Mesendoderm (in vitro differentiated cells): ENCODE measurements around the gene ABHD2.

Source experiments
- DNase-seq: peaks from one replicate; pipeline ENCODE4 v3.0.0; 2013
- H2AK5ac ChIP-seq: 2 replicates; pipeline ENCODE4 v1.6.1; 2013; ENCODE audit warnings: low read length, inconsistent platforms
- H2BK120ac ChIP-seq: 2 replicates; pipeline ENCODE4 v1.6.1; 2013; ENCODE audit warnings: low read depth, mild to moderate bottlenecking, low read length, moderate library complexity, mixed read lengths
- H2BK15ac ChIP-seq: replicated peaks from 2 replicates; pipeline ENCODE4 v1.6.1; 2013; ENCODE audit warnings: low read depth, mild to moderate bottlenecking, moderate library complexity
- H2BK5ac ChIP-seq: 2 replicates; pipeline ENCODE4 v1.6.1; 2013; ENCODE audit warnings: low read length, inconsistent platforms
- H3K18ac ChIP-seq: 2 replicates; pipeline ENCODE4 v1.6.1; 2013; ENCODE audit warnings: mild to moderate bottlenecking, low read length, mixed read lengths
- H3K23ac ChIP-seq: one replicate; pipeline ENCODE4 v1.6.1; 2013; ENCODE audit warnings: low read length
- H3K27ac ChIP-seq: 2 replicates; pipeline ENCODE4 v1.5.1; 2013; ENCODE audit warnings: low read depth, mild to moderate bottlenecking, inconsistent platforms, low read length, moderate library complexity
- H3K27me3 ChIP-seq: 2 replicates; pipeline ENCODE4 v1.6.1; 2013; ENCODE audit warnings: low read length, control low read depth, mild to moderate bottlenecking, inconsistent platforms; ENCODE audit not compliant: insufficient read depth, poor library complexity
- H3K36me3 ChIP-seq: 2 replicates; pipeline ENCODE4 v1.6.1; 2013; ENCODE audit warnings: low read length, inconsistent platforms; ENCODE audit not compliant: control insufficient read depth, insufficient read depth
- H3K4ac ChIP-seq: one replicate; pipeline ENCODE4 v1.6.1; 2013; ENCODE audit warnings: low read depth, mild to moderate bottlenecking, low read length, moderate library complexity
- H3K4me1 ChIP-seq: 2 replicates; pipeline ENCODE4 v1.6.1; 2013; ENCODE audit warnings: low read depth, low read length, inconsistent platforms; ENCODE audit not compliant: control insufficient read depth
- H3K4me2 ChIP-seq: 2 replicates; pipeline ENCODE4 v1.6.1; 2013; ENCODE audit warnings: low read length
- H3K4me3 ChIP-seq: 2 replicates; pipeline ENCODE4 v1.5.1; 2013; ENCODE audit warnings: mild to moderate bottlenecking, low read length
- H3K56ac ChIP-seq: one replicate; pipeline ENCODE4 v1.6.1; 2013; ENCODE audit warnings: low read length
- H3K79me1 ChIP-seq: 2 replicates; pipeline ENCODE4 v1.6.1; 2013; ENCODE audit warnings: low read length, inconsistent platforms
- H3K79me2 ChIP-seq: 2 replicates; pipeline ENCODE4 v1.6.1; 2013; ENCODE audit warnings: mild to moderate bottlenecking, low read length; ENCODE audit not compliant: control insufficient read depth, insufficient read depth
- H3K9ac ChIP-seq: 2 replicates; pipeline ENCODE4 v1.6.1; 2013; ENCODE audit warnings: low read length, inconsistent platforms
- H4K5ac ChIP-seq: one replicate; pipeline ENCODE4 v1.6.1; 2013; ENCODE audit warnings: low read length
- H4K8ac ChIP-seq: one replicate; pipeline ENCODE4 v1.6.1; 2013; ENCODE audit warnings: low read depth, mild to moderate bottlenecking, control low read depth, low read length, moderate library complexity
- WGBS: extraction: QIAGEN DNeasy Blood & Tissue Kit; methylation state at CpG from one replicate; pipeline ENCODE4 v1.1.7; 2013; ENCODE audit warnings: low lambda C conversion rate, missing lambda C conversion rate; ENCODE audit not compliant: insufficient coverage; ENCODE audit errors: extremely low coverage; 5-methylcytosine and 5-hydroxymethylcytosine counted together

Gene ABHD2

GRCh38 chr15:89155122-89155521 is 66.9 kb downstream of the ABHD2 start:
- Histone ChIP-seq H3K27ac (no peak overlapping the region), H3K79me1 (no peaks in the 10 kb centered on the region), H3K79me2 (no peaks in the 10 kb centered on the region), H4K8ac (no peak overlapping the region), H2BK120ac (no peak overlapping the region), H3K36me3 (no peaks in the 10 kb centered on the region), H2BK15ac (no peak overlapping the region), H3K18ac (no peak overlapping the region), H3K4me3 (no peak overlapping the region), H3K4me2 (no peak overlapping the region), H2AK5ac (no peak overlapping the region), H3K23ac (no peak overlapping the region), H3K4me1 (no peaks in the 10 kb centered on the region), H3K4ac (no peak overlapping the region), H3K56ac (no peak overlapping the region), H3K9ac (no peak overlapping the region), H4K5ac (no peak overlapping the region), H3K27me3 (no peaks in the 10 kb centered on the region), H2BK5ac (no peak overlapping the region)
- no peak for DNase-seq
- WGBS: no CpG with 5 or more reads among the region's 10 CpGs

- no CpG with 5 or more reads among the region's 6 CpGs for WGBS
- Histone ChIP-seq H2BK5ac (no peak overlapping the region), H3K23ac (no peak overlapping the region), H2BK15ac (no peak overlapping the region), H3K36me3 (no peaks in the 10 kb centered on the region), H3K79me2 (no peaks in the 10 kb centered on the region), H3K4me2 (no peak overlapping the region), H3K27ac (no peak overlapping the region), H3K4me3 (no peak overlapping the region), H4K8ac (no peak overlapping the region), H3K4me1 (no peaks in the 10 kb centered on the region), H3K9ac (no peak overlapping the region), H3K27me3 (no peaks in the 10 kb centered on the region), H2AK5ac (no peak overlapping the region), H4K5ac (no peak overlapping the region), H3K56ac (no peak overlapping the region), H3K4ac (no peak overlapping the region), H3K79me1 (no peaks in the 10 kb centered on the region), H3K18ac (no peak overlapping the region), H2BK120ac (no peak overlapping the region)
- DNase-seq: no peak
Measured at GRCh38 chr15:89155656-89156055, 67.4 kb downstream of the ABHD2 start.

GRCh38 chr15:89157061-89157460 is 68.8 kb downstream of the ABHD2 start:
- no peak overlapping the region for H3K23ac ChIP-seq
- H3K4ac ChIP-seq: no peak overlapping the region
- no peak overlapping the region for H2BK5ac ChIP-seq
- WGBS: no CpG with 5 or more reads among the region's 1 CpG
- H3K18ac ChIP-seq: no peak overlapping the region
- no peaks in the 10 kb centered on the region for H3K4me1 ChIP-seq
- no peak overlapping the region for H3K4me3 ChIP-seq
- H2BK15ac ChIP-seq: no peak overlapping the region
- no peak overlapping the region for H4K5ac ChIP-seq
- no peak overlapping the region for H2BK120ac ChIP-seq
- DNase-seq: no peak
- no peaks in the 10 kb centered on the region for H3K79me2 ChIP-seq
- no peak overlapping the region for H2AK5ac ChIP-seq
- no peaks in the 10 kb centered on the region for H3K36me3 ChIP-seq
- no peaks in the 10 kb centered on the region for H3K79me1 ChIP-seq
- no peak overlapping the region for H3K56ac ChIP-seq
- H3K27ac ChIP-seq: no peak overlapping the region
- no peak overlapping the region for H3K4me2 ChIP-seq
- H3K27me3 ChIP-seq: no peaks in the 10 kb centered on the region
- no peak overlapping the region for H3K9ac ChIP-seq
- no peak overlapping the region for H4K8ac ChIP-seq

GRCh38 chr15:89157918-89158564 is 69.8 kb downstream of the ABHD2 start:
- no peak overlapping the region for H3K4ac ChIP-seq
- H3K4me1 ChIP-seq: no peaks in the 10 kb centered on the region
- H2BK15ac ChIP-seq: no peak overlapping the region
- H2BK5ac ChIP-seq: no peak overlapping the region
- H3K27me3 ChIP-seq: no peaks in the 10 kb centered on the region
- H3K79me1 ChIP-seq: no peaks in the 10 kb centered on the region
- no peak overlapping the region for H4K5ac ChIP-seq
- no peak for DNase-seq
- H3K79me2 ChIP-seq: no peaks in the 10 kb centered on the region
- H3K23ac ChIP-seq: no peak overlapping the region
- H3K18ac ChIP-seq: no peak overlapping the region
- H2AK5ac ChIP-seq: no peak overlapping the region
- H3K9ac ChIP-seq: no peak overlapping the region
- WGBS: no CpG with 5 or more reads among the region's 4 CpGs
- no peak overlapping the region for H4K8ac ChIP-seq
- H3K4me2 ChIP-seq: no peak overlapping the region
- H3K56ac ChIP-seq: no peak overlapping the region
- H3K27ac ChIP-seq: no peak overlapping the region
- H2BK120ac ChIP-seq: no peak overlapping the region
- no peak overlapping the region for H3K4me3 ChIP-seq
- H3K36me3 ChIP-seq: no peaks in the 10 kb centered on the region

GRCh38 chr15:89161666-89162065 is 73.4 kb downstream of the ABHD2 start:
- no peak overlapping the region for H3K27ac ChIP-seq
- H2BK5ac ChIP-seq: no peak overlapping the region
- no peak overlapping the region for H2BK15ac ChIP-seq
- H2AK5ac ChIP-seq: no peak overlapping the region
- DNase-seq: no peak
- H3K79me2 ChIP-seq: no peaks in the 10 kb centered on the region
- no peak overlapping the region for H3K9ac ChIP-seq
- H3K23ac ChIP-seq: no peak overlapping the region
- no peak overlapping the region for H3K4ac ChIP-seq
- H3K27me3 ChIP-seq: no peaks in the 10 kb centered on the region
- no peak overlapping the region for H4K5ac ChIP-seq
- no peaks in the 10 kb centered on the region for H3K79me1 ChIP-seq
- H4K8ac ChIP-seq: no peak overlapping the region
- H3K56ac ChIP-seq: no peak overlapping the region
- H3K36me3 ChIP-seq: no peaks in the 10 kb centered on the region
- no peak overlapping the region for H3K4me3 ChIP-seq
- WGBS: no CpG with 5 or more reads among the region's 3 CpGs
- no peak overlapping the region for H2BK120ac ChIP-seq
- H3K4me1 ChIP-seq: peaks cover 4% of the 10 kb centered on the region
- H3K4me2 ChIP-seq: no peak overlapping the region
- no peak overlapping the region for H3K18ac ChIP-seq
